AML-193 (cell line): ENCODE data around the gene CRYBG2.

Experiments used
- DNase-seq, 2 experiments: peaks; one replicate each; lab custom pipeline; 2025; lab: John Stamatoyannopoulos, UW

The CRYBG2 gene

DNA sequence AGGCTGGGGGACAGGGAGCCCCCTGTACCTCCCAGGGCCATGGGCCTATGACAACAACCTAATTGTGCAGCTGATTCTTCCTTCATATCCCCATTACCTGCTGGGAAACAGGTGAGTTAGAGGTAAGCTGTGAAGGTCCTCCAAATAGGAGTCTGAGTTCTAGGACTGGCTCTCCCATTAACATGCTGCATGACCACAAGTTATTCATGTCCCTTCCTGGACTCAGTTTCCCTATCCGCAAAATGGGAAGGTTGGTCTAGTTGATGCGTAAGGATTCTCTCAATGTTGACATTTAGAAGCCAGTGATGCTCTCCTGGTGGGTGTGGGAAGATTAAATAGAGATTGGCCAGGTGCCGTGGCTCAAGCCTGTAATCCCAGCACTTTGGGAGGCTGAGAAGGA, 14.6 kb upstream of the CRYBG2 start:
- DNase-seq: no peak

DNA sequence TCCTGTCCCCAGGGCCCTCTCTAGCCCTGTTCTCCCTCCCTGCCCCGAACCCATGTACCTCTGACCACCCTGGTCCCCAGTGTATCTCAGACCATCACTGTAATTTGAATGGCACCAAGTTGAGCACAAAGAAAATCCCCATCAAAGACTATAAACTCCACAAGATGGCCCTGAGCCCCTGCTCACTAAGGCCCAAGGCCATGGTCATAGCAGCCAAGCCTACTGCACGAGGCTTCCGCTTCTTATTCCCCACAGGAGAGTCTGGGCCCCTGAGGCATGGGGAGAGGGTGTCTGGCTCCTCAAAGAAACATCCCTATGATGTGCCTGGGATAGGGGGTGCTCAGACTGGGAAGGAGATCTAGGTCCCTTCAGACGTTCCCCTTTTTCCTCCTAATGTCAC, 14.1 kb upstream of the CRYBG2 start:
- DNase-seq: no peak

DNA sequence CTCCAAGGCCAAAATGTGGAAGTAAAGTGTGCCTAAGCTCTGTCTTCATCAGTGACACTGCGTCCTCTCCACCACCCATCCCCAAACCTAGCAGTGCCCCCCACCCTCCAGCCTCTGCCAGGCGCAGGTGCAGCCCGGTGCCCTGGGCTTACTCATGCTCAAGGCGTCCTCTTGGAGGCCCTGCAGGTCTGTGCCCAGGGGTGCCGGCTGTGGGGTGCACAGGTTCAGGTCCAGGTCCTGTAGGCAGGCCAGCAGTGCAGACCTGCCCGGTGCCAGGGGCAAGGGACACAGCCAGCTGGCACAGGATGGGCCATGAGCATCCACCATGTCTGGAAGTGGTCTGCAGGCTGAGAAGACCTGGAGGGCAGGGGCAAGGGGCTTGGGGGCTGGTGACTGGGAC, 13.5 kb upstream of the CRYBG2 start:
- DNase-seq: no peak

DNA sequence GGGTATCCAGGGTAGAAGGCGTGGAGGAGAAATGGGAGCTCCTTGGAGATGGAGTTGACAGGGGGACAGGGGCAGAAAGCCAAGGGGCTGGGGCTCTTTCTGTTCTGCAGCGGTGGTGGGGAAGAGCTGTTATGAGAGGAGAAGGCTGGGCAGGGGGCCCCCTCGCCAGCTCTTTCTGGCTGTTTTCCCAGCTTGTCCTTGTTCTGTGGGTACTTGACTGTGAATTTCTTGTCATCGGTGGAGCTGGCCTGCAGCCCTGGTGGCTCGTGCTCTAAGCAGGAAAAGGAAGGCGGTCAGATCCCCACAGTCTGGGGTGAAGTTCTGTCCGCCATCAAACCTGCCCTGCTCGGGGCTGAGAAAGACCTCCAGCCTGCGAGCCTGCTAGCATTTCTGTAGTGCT, 11.0 kb upstream of the CRYBG2 start:
- no peak for DNase-seq

DNA sequence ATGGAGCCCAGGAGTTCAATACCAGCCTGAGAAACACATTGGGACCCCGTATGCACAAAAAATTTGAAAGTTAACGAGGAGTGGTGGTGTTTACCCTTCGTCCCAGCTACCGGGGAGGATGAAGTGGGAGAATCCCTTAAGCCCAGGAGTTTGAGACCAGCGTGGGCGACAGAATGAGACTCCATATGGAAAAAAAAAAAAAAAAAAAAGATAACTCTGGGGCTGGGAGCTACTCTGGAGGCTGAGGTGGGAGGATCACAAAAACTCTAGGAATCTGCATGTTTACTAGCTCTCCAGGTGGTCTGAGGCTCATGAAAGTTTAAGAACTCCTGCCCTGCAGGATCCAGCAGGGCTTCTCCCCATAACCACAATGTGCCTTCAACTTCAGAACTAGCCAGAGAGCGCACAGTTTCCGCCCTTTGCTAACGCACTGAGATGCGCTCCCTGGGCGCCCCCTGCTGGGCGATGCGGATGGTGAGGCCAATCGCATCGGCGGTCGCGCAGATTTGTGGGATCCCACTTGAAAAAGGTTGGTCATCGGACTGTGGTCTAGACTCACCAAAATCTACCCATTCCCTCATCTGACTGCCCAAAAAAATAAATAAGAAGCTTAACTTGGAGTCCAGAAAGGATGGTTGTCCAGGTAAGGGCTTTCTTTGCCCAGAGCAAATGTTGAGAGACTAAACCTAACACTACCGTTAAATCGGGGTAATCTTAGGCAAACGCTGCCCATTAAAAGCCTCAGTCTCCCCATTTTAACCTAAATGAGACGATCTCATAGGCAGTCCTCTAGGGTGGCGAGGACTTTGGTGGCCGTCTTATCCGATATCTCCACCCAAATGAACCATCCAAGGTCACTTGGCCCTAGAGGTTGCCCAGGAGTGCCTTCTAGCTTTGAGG, 9.9 kb upstream of the CRYBG2 start:
- peak; percentile 57 to 65 for DNase-seq

GRCh38 chr1:26362331-26362730, 8.4 kb upstream of the CRYBG2 start:
- DNase-seq: no peak

DNA sequence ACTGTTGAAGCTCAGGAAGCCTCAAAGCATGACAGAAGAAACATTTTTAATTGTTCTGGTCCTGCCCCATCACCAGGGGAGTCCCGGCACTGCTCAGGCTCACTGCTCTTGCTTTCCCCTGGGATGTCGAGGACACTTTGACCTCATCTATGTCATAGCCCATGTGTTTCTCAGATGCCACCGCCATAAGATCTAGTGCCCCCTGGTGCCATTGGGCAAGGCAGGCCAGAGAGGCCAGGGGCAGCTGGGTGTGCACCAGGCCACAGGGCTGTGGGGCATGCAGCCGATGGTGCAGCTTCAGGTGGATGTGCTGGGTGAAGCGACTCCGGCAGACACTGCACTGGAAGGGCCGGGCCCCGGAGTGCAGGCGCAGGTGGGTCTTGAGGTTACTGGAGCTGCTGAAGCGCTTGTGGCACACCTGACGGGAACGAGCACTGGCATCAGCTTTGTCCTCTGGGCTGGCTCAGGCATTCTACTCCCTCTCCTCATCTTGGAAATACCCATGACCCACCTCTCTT, 7.7 kb upstream of the CRYBG2 start:
- DNase-seq: no peak

- DNase-seq: no peak
These were observed 7.1 kb upstream of the CRYBG2 start for GRCh38 chr1:26360807-26361604.

- no peak for DNase-seq
These were observed 6.3 kb upstream of the CRYBG2 start for GRCh38 chr1:26359981-26360806.

DNA sequence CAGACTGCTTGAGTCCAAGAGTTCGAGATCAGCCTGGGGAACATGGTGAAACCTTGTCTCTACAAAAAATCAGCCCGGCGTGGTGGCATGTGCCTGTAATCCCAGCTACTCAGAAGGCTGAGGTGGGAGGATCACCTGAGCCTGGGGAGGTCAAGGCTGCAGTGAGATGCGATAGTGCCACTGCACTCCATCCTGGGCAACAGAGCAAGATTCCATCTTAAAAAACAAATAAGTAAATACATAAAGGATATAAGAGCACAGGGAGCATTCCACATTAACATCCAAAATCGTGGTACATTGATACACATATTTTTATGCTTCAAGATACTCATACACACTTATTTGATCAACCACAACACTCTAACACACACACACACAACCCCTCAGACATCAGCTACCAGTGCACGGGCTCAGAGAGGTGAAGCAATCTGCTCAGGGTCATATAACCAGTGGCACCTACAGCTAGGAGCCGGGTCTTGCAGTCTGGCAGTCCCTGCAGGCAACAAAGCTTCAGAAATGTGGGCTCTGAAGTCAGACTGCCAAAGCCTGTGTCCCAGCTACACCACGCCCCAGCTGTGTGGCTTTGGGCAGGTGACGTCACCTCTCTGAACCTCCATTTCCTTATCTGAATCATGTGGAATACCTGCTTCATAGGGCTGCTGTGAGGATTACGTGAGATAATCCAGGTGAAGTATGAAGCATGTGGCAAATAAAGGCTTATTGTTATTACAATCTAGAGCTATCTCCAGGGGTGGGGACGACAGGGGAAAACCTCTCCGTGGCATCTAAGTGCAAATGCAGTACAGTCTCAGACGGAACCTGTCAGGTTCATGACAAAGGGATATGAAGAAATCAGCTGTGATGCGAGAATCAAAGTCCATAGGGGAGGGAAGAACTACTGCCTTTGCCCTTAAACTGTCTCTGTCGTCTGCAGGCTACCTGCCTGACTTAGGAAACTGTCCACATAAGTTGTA, 4.8 kb upstream of the CRYBG2 start:
- no peak for DNase-seq

- DNase-seq: no peak
These were observed 3.2 kb upstream of the CRYBG2 start for GRCh38 chr1:26357121-26357602.

DNA sequence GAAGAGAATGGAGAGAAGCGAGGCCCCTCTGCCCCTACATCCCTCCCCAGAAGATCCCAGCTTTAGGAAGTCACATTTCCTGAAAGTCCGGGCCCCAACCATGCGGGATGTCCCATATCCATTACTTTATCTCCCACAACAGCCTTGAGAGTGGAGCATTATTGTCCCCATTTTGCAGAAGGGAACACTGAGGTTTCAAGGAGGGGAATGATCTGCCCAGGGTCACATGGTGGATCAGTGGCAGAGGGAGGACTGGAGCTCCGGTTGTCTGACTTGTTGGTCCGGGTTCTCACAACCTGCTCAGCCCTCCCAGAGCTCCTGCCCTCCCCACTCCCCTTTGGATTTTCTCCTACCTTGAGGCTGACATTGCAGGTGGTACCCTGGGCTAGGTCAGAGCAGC, 2.2 kb upstream of the CRYBG2 start:
- no peak for DNase-seq

GRCh38 chr1:26354972-26355371, 1.0 kb upstream of the CRYBG2 start:
- DNase-seq: no peak

- no peak for DNase-seq
These were observed 595 bp downstream of the CRYBG2 start for GRCh38 chr1:26353210-26353859.

GRCh38 chr1:26352338-26352679, 1.6 kb downstream of the CRYBG2 start:
- DNase-seq: no peak

DNA sequence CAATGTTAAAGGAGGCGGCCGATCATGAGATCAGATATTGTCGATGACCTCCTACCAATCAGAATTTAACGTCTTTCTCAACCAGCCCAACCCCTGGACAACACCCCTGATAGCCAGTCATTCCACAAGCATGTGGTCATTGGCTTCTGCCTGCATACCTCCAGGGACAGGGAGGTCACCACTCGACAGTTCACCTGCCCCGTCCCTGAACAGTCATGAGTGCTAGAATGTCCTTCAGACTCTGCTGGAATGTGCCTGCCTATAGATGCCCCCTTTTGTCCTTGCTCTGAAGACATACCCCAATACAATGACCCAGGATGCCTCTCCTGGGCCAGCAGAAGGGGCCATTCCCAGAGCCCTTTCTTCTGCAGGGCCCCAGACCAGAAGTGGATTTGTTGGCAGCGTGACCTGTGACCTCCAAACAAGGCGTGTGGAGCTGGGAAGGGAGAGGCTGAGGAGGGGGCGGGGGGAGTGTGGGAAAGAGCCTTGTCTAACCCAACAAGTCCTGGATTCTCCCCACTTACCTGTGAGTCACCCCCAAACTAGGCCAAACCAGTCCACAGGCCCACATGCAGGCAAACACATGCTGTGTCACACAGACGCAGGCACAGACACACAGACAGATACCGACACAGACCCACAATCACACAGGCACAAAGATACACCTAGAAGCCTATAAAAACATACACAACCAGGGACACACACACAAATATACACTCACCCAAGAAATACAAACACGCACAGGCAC, 2.2 kb downstream of the CRYBG2 start:
- no peak for DNase-seq

DNA sequence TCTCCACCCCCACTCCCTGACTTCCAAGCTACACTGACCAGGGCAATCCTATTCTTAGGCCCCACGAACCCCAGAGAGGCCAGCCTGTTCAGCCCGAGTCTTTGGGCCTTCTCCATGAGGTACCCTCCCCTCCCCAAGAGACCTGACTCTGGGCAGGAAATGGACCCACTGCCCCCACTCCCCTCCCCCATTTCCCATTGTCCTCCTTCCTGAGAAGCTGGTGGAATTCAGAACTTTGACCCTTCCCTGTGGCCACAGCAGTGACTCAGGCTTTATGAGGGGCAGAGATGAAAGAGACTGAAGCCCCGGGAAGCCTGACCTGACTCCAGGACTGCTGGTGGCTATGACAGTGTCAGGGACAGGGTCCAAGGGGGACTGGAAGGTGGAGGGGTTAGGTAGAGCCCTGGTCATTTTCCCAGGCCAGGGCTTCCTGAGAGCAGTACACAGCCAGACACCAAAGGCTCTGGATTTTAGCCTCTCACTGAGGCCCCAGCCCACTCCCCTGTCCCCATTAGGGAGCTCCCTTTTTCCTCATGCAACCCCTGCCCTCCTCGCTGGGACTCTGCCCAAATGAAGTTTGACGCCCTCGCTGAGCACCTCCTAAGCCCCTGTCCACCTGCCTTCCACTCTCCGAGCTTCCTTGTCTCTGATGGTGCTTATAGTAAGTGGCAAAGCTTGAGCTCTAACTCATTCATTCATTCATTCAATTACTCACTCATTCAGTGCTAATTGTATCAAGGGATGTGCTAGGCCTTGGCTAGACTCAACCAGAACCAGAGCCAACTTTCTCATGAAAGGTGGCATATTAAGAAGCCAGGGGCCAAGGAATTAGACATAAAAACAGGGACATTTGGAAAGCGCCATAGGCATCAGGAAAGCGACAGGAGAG, 3.0 kb downstream of the CRYBG2 start:
- no peak for DNase-seq

DNA sequence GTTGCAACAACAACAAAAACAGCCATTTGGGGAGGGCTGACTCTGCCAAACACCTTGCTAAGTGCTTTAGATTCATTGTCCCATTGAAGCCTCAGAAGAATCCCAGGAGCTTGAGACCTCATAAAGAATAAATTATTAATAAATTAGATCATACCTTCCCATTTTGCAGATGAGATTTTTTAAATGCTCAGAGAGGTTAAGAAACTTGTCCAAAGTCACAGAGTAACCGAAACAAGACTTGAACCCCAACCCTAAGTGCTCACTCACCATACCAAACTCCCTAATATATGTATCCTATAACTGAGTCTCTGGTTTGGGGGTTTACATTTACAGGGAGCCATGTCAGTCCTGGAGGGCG, 3.6 kb downstream of the CRYBG2 start:
- DNase-seq: no peak

DNA sequence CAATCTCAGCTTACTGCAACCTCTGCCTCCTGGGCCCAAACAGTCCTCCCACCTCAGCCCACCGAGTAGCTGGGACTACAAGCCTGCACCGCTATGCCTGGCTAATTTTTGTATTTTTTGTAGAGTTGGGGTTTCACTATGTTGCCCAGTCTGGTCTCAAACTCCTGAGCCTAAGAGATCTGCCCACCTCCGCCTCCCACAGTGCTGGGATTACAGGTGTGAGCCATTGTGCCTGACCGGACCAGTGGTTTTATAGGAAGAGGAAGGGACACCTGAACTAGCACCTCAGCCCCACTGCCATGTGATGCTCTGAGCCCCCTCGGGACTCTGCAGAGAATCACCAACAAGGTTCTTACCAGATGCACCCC, 4.1 kb downstream of the CRYBG2 start:
- no peak for DNase-seq
